Stimulated activated CD4-positive, alpha-beta T cell treated with anti-CD3 and anti-CD28 coated beads, Interleukin-1b, Interleukin-23, amount 100 ng/mL, for 24 hours (primary cell): Measurements from ENCODE around the gene RACGAP1.

ENCODE experiments used
- DNase-seq, 4 experiments: peaks; one replicate each; pipeline ENCODE4 v3.0.0-alpha.2; 2020; ENCODE audit warnings: low read depth in 4 of 4, low spot score in 1 of 4

The RACGAP1 gene

GRCh38 chr12:49969651-49970429 lies 55.5 kb downstream of the RACGAP1 start:
- no peak for DNase-seq

- DNase-seq = no peak
These were observed 56.3 kb downstream of the RACGAP1 start for GRCh38 chr12:49969027-49969426.

- no peak for DNase-seq
These were observed 56.8 kb downstream of the RACGAP1 start for GRCh38 chr12:49968471-49968870.

GRCh38 chr12:49967777-49968250 lies 57.5 kb downstream of the RACGAP1 start:
- no peak for DNase-seq

GRCh38 chr12:49967042-49967776 lies 58.1 kb downstream of the RACGAP1 start:
- DNase-seq = peak; percentile 88 to 97 (median 90)

GRCh38 chr12:49966511-49967041 lies 58.7 kb downstream of the RACGAP1 start:
- no peak for DNase-seq

GRCh38 chr12:49965836-49966235 lies 59.5 kb downstream of the RACGAP1 start:
- no peak for DNase-seq

- no peak for DNase-seq
These were observed 60.3 kb downstream of the RACGAP1 start for GRCh38 chr12:49964849-49965624.

GRCh38 chr12:49963976-49964815 lies 61.1 kb downstream of the RACGAP1 start:
- DNase-seq = no peak

GRCh38 chr12:49962861-49963765 lies 62.2 kb downstream of the RACGAP1 start:
- no peak for DNase-seq

GRCh38 chr12:49961993-49962764 lies 63.1 kb downstream of the RACGAP1 start:
- DNase-seq = no peak

- no peak for DNase-seq
These were observed 64.0 kb downstream of the RACGAP1 start, which contains the start of gene AQP5 for GRCh38 chr12:49961111-49961922. AQP5 (plus strand) TSS chr12:49961872; CDS start chr12:49962018, 146 bp downstream.

GRCh38 chr12:49960474-49961110 lies 64.7 kb downstream of the RACGAP1 start:
- DNase-seq = no peak

GRCh38 chr12:49959685-49960473 lies 65.4 kb downstream of the RACGAP1 start:
- no peak for DNase-seq

GRCh38 chr12:49957570-49957967 lies 67.7 kb downstream of the RACGAP1 start:
- no peak for DNase-seq
